Loucy (cell line): ENCODE data around the gene SOCS7.

Source experiments
- EZH2phosphoT487 ChIP-seq: fragments of 200-600 bp; IDR thresholded peaks from 2 replicates; pipeline ENCODE4 v1.6.1; 2018; ENCODE audit warnings: antibody characterized with exemption, mild to moderate bottlenecking, moderate library complexity, borderline replicate concordance
- TF ChIP-seq, protein P1 (sequence below): fragments of 200-600 bp; sonication (generic); conservative IDR thresholded peaks from 2 replicates; pipeline ENCODE4 v1.5.1; 2014; ENCODE audit warnings: mild to moderate bottlenecking, antibody characterized with exemption, low read length

DNA sequence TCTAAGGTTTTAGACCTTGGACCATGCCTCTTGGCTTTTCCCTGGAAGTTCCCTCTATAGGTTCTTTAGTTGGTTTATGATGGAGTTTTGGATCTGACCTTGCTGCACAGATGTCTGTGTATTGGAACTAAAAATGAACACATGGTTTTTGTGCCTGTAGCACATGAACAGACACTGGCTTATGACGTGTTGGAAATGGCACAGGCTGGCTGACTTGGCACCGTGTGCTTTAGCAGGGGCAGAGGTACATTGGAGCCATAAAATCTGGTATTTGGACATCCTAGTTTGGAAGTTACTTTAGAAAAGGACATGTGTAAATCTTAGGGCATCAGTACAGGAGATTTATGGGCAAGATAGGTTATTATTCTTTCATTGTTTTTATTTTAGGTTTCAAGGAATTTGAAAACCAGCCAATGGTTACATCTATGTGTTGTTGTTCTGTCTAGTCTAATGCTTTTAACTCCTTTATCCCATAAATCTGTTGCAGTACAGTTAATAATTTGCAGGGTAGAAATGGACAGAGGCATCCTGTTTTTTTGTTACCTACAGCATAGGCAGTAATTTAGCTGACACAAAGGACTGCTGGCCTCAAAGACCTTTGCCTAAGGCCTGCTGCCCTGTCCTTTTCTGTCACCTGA, 6.0 kb downstream of the SOCS7 start:
- no peak for TF ChIP-seq EZH2phosphoT487
- TF ChIP-seq, protein P1, sequence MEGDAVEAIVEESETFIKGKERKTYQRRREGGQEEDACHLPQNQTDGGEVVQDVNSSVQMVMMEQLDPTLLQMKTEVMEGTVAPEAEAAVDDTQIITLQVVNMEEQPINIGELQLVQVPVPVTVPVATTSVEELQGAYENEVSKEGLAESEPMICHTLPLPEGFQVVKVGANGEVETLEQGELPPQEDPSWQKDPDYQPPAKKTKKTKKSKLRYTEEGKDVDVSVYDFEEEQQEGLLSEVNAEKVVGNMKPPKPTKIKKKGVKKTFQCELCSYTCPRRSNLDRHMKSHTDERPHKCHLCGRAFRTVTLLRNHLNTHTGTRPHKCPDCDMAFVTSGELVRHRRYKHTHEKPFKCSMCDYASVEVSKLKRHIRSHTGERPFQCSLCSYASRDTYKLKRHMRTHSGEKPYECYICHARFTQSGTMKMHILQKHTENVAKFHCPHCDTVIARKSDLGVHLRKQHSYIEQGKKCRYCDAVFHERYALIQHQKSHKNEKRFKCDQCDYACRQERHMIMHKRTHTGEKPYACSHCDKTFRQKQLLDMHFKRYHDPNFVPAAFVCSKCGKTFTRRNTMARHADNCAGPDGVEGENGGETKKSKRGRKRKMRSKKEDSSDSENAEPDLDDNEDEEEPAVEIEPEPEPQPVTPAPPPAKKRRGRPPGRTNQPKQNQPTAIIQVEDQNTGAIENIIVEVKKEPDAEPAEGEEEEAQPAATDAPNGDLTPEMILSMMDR = no peak
